A673 (cell line): ENCODE data around the gene RAB15. TPM values are rescaled to one million over a fixed set of nuclear protein-coding genes. Genes with fewer than 3 reads are reported as not detected.

Source experiments
- BruUV-seq: library from RNA; stranded (reverse); fragments of 400-500 nt; replicated peaks from 2 replicates; lab custom pipeline; 2021; lab: Mats Ljungman, UMichigan
- CTCF ChIA-PET: fragments of 300-600 bp; sonication (Branson Sonifier 250); formaldehyde crosslinking; loops from one replicate; lab custom pipeline; 2022; ENCODE audit warnings: antibody characterized with exemption; lab: Charles Lee
- POLR2A ChIA-PET: fragments of 300-600 bp; sonication (Branson Sonifier 250); formaldehyde crosslinking; loops from one replicate; lab custom pipeline; 2022; ENCODE audit warnings: antibody characterized with exemption; ENCODE audit not compliant: low non-redundant PET; lab: Charles Lee
- DNase-seq: peaks from one replicate; pipeline ENCODE4 v3.0.0-alpha.2; 2015; ENCODE audit warnings: low spot score
- H3K27ac ChIP-seq: fragments of 200-600 bp; sonication (generic); 2 replicates; pipeline ENCODE4 v1.5.1; 2016; ENCODE audit warnings: mixed run types, low read depth, mild to moderate bottlenecking, mixed read lengths, antibody characterized with exemption, low read length; ENCODE audit not compliant: poor library complexity, severe bottlenecking
- H3K27me3 ChIP-seq: fragments of 200-600 bp; sonication (generic); replicated peaks from 2 replicates; pipeline ENCODE4 v1.6.1; 2017; ENCODE audit warnings: mixed run types, low read depth, mild to moderate bottlenecking, mixed read lengths, antibody characterized with exemption, low read length; ENCODE audit not compliant: insufficient read depth, poor library complexity
- H3K36me3 ChIP-seq: fragments of 200-600 bp; sonication (generic); 2 replicates; pipeline ENCODE4 v1.6.1; 2016; ENCODE audit warnings: mixed run types, mild to moderate bottlenecking, mixed read lengths, antibody characterized with exemption, low read length; ENCODE audit not compliant: insufficient read depth, poor library complexity, severe bottlenecking
- H3K4me1 ChIP-seq: fragments of 200-600 bp; sonication (generic); 2 replicates; pipeline ENCODE4 v1.6.1; 2017; ENCODE audit warnings: mixed run types, mild to moderate bottlenecking, mixed read lengths, antibody characterized with exemption, low read length; ENCODE audit not compliant: insufficient read depth, poor library complexity, severe bottlenecking
- H3K4me3 ChIP-seq: fragments of 200-600 bp; sonication (generic); 2 replicates; pipeline ENCODE4 v1.5.1; 2016; ENCODE audit warnings: low read depth, mixed run types, mild to moderate bottlenecking, mixed read lengths, low read length; ENCODE audit not compliant: poor library complexity, severe bottlenecking
- H3K9me3 ChIP-seq: fragments of 200-600 bp; sonication (generic); 2 replicates; pipeline ENCODE4 v1.6.1; 2016; ENCODE audit warnings: mixed run types, low read depth, mild to moderate bottlenecking, mixed read lengths, antibody characterized with exemption, low read length; ENCODE audit not compliant: poor library complexity, severe bottlenecking
- EZH2 ChIP-seq: fragments of 200-600 bp; sonication (generic); IDR thresholded peaks from 2 replicates; pipeline ENCODE4 v1.6.1; 2017; ENCODE audit warnings: borderline replicate concordance, low read depth, mild to moderate bottlenecking, mixed read lengths, antibody characterized with exemption, low read length; ENCODE audit not compliant: poor library complexity, severe bottlenecking
- intact Hi-C: fragments of 100-400 bp; cut with micrococcal nuclease; formaldehyde crosslinking; loops from one replicate; pipeline ENCODE4 v1.10.0; 2022; ENCODE audit not compliant: unreplicated experiment
- total RNA-seq: library from RNA; stranded (reverse); gene quantifications from 2 replicates; pipeline ENCODE4 v1.2.3, GENCODE V29; 2021
- TF ChIP-seq, protein P1 (sequence below): fragments of 300-800, 200-600 bp; sonication (generic); conservative IDR thresholded peaks from 2 replicates; pipeline ENCODE4 v1.5.1; 2017; ENCODE audit warnings: low read depth, mild to moderate bottlenecking, antibody characterized with exemption, low read length, moderate library complexity, mixed read lengths

The RAB15 gene
- total RNA-seq, 1 experiment from 2014 or later: 23.6 TPM

DNA sequence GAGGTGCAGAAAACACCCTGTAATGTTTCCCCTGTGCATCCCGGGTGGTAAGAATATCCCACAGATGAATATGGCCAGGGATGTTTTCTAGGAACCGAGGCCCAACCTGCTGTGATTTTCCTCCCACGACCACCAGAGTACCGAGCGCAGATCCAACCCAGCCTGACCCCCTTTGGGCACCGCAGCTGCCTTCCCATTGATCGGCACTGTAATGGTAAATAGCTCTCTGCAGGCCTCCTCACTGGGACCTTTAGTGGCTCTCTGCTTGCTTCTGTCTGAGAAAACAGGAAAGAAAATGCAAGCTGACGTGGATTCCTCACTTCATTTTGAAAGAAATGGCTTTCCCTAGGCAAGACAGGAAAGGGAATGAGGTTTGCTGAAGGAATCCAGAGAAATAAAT lies 2.4 kb upstream of the RAB15 start:
- intact Hi-C loops: no loop called here
- DNase-seq: no peak
- Histone ChIP-seq H3K36me3 (no peaks in the 10 kb centered on the region), H3K4me1 (peaks cover 6% of the 10 kb centered on the region), H3K4me3 (no peak overlapping the region), H3K27ac (no peak overlapping the region), H3K27me3 (no peaks in the 10 kb centered on the region), H3K9me3 (no peaks in the 10 kb centered on the region)
- no TSS peak for BruUV-seq
- ChIA-PET POLR2A (no interaction called here), CTCF (no interaction called here)
- TF ChIP-seq, protein P1, sequence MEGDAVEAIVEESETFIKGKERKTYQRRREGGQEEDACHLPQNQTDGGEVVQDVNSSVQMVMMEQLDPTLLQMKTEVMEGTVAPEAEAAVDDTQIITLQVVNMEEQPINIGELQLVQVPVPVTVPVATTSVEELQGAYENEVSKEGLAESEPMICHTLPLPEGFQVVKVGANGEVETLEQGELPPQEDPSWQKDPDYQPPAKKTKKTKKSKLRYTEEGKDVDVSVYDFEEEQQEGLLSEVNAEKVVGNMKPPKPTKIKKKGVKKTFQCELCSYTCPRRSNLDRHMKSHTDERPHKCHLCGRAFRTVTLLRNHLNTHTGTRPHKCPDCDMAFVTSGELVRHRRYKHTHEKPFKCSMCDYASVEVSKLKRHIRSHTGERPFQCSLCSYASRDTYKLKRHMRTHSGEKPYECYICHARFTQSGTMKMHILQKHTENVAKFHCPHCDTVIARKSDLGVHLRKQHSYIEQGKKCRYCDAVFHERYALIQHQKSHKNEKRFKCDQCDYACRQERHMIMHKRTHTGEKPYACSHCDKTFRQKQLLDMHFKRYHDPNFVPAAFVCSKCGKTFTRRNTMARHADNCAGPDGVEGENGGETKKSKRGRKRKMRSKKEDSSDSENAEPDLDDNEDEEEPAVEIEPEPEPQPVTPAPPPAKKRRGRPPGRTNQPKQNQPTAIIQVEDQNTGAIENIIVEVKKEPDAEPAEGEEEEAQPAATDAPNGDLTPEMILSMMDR: no peak
- no peak for TF ChIP-seq EZH2

DNA sequence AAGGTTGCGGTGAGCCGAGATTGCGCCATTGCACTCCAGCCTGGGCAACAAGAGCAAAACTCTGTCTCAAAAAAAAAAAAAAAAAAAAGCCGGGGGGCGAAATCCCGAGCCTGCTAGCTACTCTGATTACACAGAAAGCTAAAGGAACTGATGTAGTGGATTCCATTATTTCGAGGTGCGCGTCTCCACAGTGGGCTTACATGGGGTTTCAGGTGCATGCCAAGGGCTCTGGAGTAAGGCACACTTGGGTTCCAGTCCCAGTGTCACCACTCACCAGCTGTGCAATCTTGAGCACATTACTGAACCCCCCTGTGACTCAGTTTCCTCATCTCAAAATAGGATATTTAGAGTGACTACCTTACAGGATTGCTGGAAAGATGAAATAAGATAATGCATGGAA lies 1.7 kb upstream of the RAB15 start:
- ChIA-PET CTCF (no interaction called here), POLR2A (interaction anchor here (0.6 kb wide), 1 partner anchor 13 kb away, joined by 5 read pairs; no protein-coding TSS in a partner anchor)
- TF ChIP-seq EZH2: no peak
- TF ChIP-seq, protein P1: no peak
- Histone ChIP-seq H3K4me3 (no peak overlapping the region), H3K9me3 (no peaks in the 10 kb centered on the region), H3K36me3 (no peaks in the 10 kb centered on the region), H3K4me1 (peaks cover 12% of the 10 kb centered on the region), H3K27me3 (no peaks in the 10 kb centered on the region), H3K27ac (no peak overlapping the region)
- no peak for DNase-seq
- BruUV-seq: no TSS peak
- intact Hi-C loops: no loop called here

DNA sequence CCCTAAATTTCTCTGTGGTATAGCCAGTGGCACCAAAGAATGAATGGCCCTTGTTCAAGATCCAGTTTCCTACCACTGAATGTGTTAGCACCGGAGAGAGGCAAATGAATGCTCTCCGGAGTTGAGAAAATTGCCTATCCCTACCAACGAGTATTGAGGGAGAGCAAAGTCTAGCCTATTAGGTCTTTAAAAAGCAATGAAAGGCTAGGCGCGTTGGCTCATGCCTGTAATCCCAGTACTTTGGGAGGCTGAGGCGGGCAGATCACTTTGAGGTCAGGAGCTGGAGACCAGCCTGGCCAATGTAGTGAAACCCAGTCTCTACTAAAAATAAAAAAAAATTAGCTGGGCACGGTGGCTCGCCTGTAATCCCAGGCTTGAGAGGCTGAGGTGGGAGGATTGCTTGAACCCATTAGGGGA lies 898 bp upstream of the RAB15 start:
- TF ChIP-seq, protein P1: no peak
- TF ChIP-seq EZH2: no peak
- no peak overlapping the region for H3K27ac ChIP-seq
- CTCF ChIA-PET: no interaction called here

More for the DNA sequence above, 898 bp upstream of the RAB15 start:
- intact Hi-C loops: no loop called here
- Histone ChIP-seq H3K4me3 (peak overlapping the region; percentile 70), H3K4me1 (peaks cover 19% of the 10 kb centered on the region), H3K36me3 (no peaks in the 10 kb centered on the region), H3K9me3 (no peaks in the 10 kb centered on the region), H3K27me3 (no peaks in the 10 kb centered on the region)
- POLR2A ChIA-PET: no interaction called here
- no TSS peak for BruUV-seq
- no peak for DNase-seq
